GM23338 (cell line): Measurements from ENCODE around the gene ME3. TPM values are rescaled to one million over a fixed set of nuclear protein-coding genes. Genes with fewer than 3 reads are reported as not detected.

Source experiments
- ATAC-seq: fragments of 200-7000 bp; cut with Tn5 transposase; 3 replicates; pipeline ENCODE4 v1.9.1; 2020
- DNase-seq: peaks from one replicate; pipeline ENCODE4 v3.0.0-alpha.2; 2015; ENCODE audit warnings: low spot score
- H2AFZ ChIP-seq: fragments of 200-600 bp; sonication (generic); 2 replicates; pipeline ENCODE4 v1.8.0; 2016; ENCODE audit warnings: antibody characterized with exemption, mild to moderate bottlenecking, moderate library complexity
- H3F3A ChIP-seq: fragments of 200-600 bp; sonication (generic); replicated peaks from 2 replicates; pipeline ENCODE4 v1.8.0; 2017; ENCODE audit warnings: antibody characterized with exemption, mixed run types, low read depth
- H3K27ac ChIP-seq: fragments of 200-600 bp; sonication (generic); 2 replicates; pipeline ENCODE4 v1.6.1; 2016; ENCODE audit warnings: low read depth
- H3K27me3 ChIP-seq: fragments of 200-600 bp; sonication (generic); 2 replicates; pipeline ENCODE4 v1.8.0; 2016; ENCODE audit warnings: mild to moderate bottlenecking, mixed run types, moderate library complexity; ENCODE audit not compliant: insufficient read depth
- H3K36me3 ChIP-seq: fragments of 200-600 bp; sonication (generic); 2 replicates; pipeline ENCODE4 v1.8.0; 2016; ENCODE audit warnings: mild to moderate bottlenecking; ENCODE audit not compliant: insufficient read depth
- H3K4me1 ChIP-seq: fragments of 200-600 bp; sonication (generic); 2 replicates; pipeline ENCODE4 v1.8.0; 2016; ENCODE audit warnings: mild to moderate bottlenecking, moderate library complexity; ENCODE audit not compliant: insufficient read depth
- H3K4me2 ChIP-seq: fragments of 200-600 bp; sonication (generic); 2 replicates; pipeline ENCODE4 v1.7.1; 2017; ENCODE audit warnings: mixed run types
- H3K4me3 ChIP-seq: fragments of 200-600 bp; sonication (generic); 2 replicates; pipeline ENCODE4 v1.6.1; 2016; ENCODE audit warnings: mixed run types
- H3K79me2 ChIP-seq: fragments of 200-600 bp; sonication (generic); replicated peaks from 2 replicates; pipeline ENCODE4 v1.8.0; 2017; ENCODE audit warnings: mild to moderate bottlenecking; ENCODE audit not compliant: insufficient read depth
- H3K9me2 ChIP-seq: fragments of 200-600 bp; sonication (generic); 2 replicates; pipeline ENCODE4 v1.8.0; 2017; ENCODE audit not compliant: insufficient read depth
- H4K20me1 ChIP-seq: fragments of 200-600 bp; sonication (generic); replicated peaks from 2 replicates; pipeline ENCODE4 v1.8.0; 2017; ENCODE audit warnings: mild to moderate bottlenecking; ENCODE audit not compliant: insufficient read depth
- H3K27ac Mint-ChIP-seq: 2 replicates; pipeline ENCODE4 v1.8.0; 2020; ENCODE audit warnings: inconsistent platforms, mild to moderate bottlenecking, moderate library complexity, mixed read lengths
- H3K27me3 Mint-ChIP-seq: 3 replicates; pipeline ENCODE4 v1.8.0; 2022; ENCODE audit warnings: low read depth, mild to moderate bottlenecking, moderate library complexity, mixed read lengths, inconsistent platforms; ENCODE audit not compliant: insufficient read depth, poor library complexity
- H3K36me3 Mint-ChIP-seq: 3 replicates; pipeline ENCODE4 v1.8.0; 2021; ENCODE audit warnings: low read depth, mild to moderate bottlenecking, inconsistent platforms, moderate library complexity, mixed read lengths
- H3K4me1 Mint-ChIP-seq: 3 replicates; pipeline ENCODE4 v1.8.0; 2020; ENCODE audit warnings: mild to moderate bottlenecking, inconsistent platforms, mixed read lengths
- H3K4me3 Mint-ChIP-seq: 3 replicates; pipeline ENCODE4 v1.8.0; 2021; ENCODE audit warnings: moderate library complexity, mild to moderate bottlenecking, inconsistent platforms, mixed read lengths
- H3K9me3 Mint-ChIP-seq: 3 replicates; pipeline ENCODE4 v1.8.0; 2020; ENCODE audit warnings: moderate library complexity, mild to moderate bottlenecking, inconsistent platforms, mixed read lengths
- EZH2 ChIP-seq: fragments of 200-600 bp; sonication (generic); IDR thresholded peaks from one replicate; pipeline ENCODE4 v1.8.0; 2017; ENCODE audit warnings: antibody characterized with exemption, mild to moderate bottlenecking, low read depth; ENCODE audit not compliant: unreplicated experiment
- EZH2phosphoT487 ChIP-seq: fragments of 200-600 bp; sonication (generic); IDR thresholded peaks from one replicate; pipeline ENCODE4 v1.8.1; 2018; ENCODE audit warnings: antibody characterized with exemption; ENCODE audit not compliant: unreplicated experiment
- JUNB ChIP-seq: IDR thresholded peaks from one replicate; pipeline ENCODE4 v1.6.1; 2016; ENCODE audit warnings: antibody characterized with exemption; ENCODE audit not compliant: unreplicated experiment
- NANOG ChIP-seq: IDR thresholded peaks from 2 replicates; pipeline ENCODE4 v1.6.1; 2016; ENCODE audit warnings: antibody characterized with exemption, borderline replicate concordance
- POLR2AphosphoS5 ChIP-seq: IDR thresholded peaks from 2 replicates; pipeline ENCODE4 v1.6.1; 2016; ENCODE audit warnings: antibody characterized with exemption, low read depth
- STAT1 ChIP-seq: IDR thresholded peaks from one replicate; pipeline ENCODE4 v1.6.1; 2016; ENCODE audit warnings: antibody characterized with exemption; ENCODE audit not compliant: unreplicated experiment
- ZNF114 ChIP-seq: fragments of 250-450 bp; sonication (Bioruptor Pico); IDR thresholded peaks from 2 replicates; pipeline ENCODE4 v1.5.0; 2020; ENCODE audit warnings: mild to moderate bottlenecking, moderate library complexity
- ZNF331 ChIP-seq: fragments of 250-450 bp; sonication (Bioruptor Pico); IDR thresholded peaks from 2 replicates; pipeline ENCODE4 v1.5.0; 2020; ENCODE audit warnings: low read depth, mild to moderate bottlenecking, moderate library complexity
- polyA plus RNA-seq: library from polyadenylated mRNA; unstranded; fragments of >200 nt; fragmentation: Nextera tagmentation; extraction: Ambion mirVana; gene quantifications from 2 replicates; pipeline ENCODE4 v1.2.1, GENCODE V29; 2016
- total RNA-seq: library from RNA; depleted of rRNA; stranded (reverse); fragments of >200 nt; shearing (Covaris generic); gene quantifications from 2 replicates; pipeline ENCODE4 v1.2.3, GENCODE V29; 2014
- TF ChIP-seq, protein P1 (sequence below): fragments of 250-450 bp; sonication (Bioruptor Pico); IDR thresholded peaks from 2 replicates; pipeline ENCODE4 v1.5.0; 2020; ENCODE audit warnings: mild to moderate bottlenecking, moderate library complexity

Gene ME3
- total and polyA plus RNA-seq, 2 experiments from 2014 or later: 1.3 to 4.0 TPM

DNA sequence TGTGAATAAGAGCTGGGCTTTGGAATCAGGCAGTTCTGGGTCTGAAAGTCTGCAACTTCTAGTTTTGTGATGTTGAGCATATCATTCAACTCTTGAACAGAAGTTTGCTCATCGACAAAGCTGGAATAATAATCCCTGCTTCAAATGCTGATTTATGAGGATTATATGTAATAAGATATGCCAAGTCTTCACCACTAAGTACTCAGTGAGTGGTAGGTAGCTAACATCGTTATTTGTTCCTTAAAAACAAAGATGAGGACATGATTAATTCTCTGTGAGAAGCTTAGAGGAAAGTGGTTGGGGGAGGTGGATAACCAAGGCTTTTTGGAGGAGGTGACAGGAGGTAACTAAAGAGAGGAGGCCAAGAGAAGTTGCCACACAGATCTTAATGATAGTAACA, 96.5 kb downstream of the ME3 start:
- no peaks in the 10 kb centered on the region for H3K9me3 Mint-ChIP-seq
- no peak for DNase-seq
- no peak overlapping the region for H3K27ac Mint-ChIP-seq
- no peak overlapping the region for H3K27ac ChIP-seq
- H3K4me1 ChIP-seq: no peaks in the 10 kb centered on the region
- H3K4me3 ChIP-seq: no peak overlapping the region
- no peaks in the 10 kb centered on the region for H3K36me3 Mint-ChIP-seq
- H3K27me3 Mint-ChIP-seq: peaks cover 5% of the 10 kb centered on the region
- no peaks in the 10 kb centered on the region for H3K27me3 ChIP-seq
- no peak for ATAC-seq
- H3K36me3 ChIP-seq: no peaks in the 10 kb centered on the region
- H3K4me3 Mint-ChIP-seq: no peak overlapping the region
- no peaks in the 10 kb centered on the region for H3K9me2 ChIP-seq
- H2AFZ ChIP-seq: no peak overlapping the region
- H3K4me1 Mint-ChIP-seq: peaks cover 4% of the 10 kb centered on the region; the same call in 2 of the 3 replicates
- H4K20me1 ChIP-seq: no peaks in the 10 kb centered on the region
- no peaks in the 10 kb centered on the region for H3F3A ChIP-seq
- no peak for TF ChIP-seq JUNB
- TF ChIP-seq, protein P1, sequence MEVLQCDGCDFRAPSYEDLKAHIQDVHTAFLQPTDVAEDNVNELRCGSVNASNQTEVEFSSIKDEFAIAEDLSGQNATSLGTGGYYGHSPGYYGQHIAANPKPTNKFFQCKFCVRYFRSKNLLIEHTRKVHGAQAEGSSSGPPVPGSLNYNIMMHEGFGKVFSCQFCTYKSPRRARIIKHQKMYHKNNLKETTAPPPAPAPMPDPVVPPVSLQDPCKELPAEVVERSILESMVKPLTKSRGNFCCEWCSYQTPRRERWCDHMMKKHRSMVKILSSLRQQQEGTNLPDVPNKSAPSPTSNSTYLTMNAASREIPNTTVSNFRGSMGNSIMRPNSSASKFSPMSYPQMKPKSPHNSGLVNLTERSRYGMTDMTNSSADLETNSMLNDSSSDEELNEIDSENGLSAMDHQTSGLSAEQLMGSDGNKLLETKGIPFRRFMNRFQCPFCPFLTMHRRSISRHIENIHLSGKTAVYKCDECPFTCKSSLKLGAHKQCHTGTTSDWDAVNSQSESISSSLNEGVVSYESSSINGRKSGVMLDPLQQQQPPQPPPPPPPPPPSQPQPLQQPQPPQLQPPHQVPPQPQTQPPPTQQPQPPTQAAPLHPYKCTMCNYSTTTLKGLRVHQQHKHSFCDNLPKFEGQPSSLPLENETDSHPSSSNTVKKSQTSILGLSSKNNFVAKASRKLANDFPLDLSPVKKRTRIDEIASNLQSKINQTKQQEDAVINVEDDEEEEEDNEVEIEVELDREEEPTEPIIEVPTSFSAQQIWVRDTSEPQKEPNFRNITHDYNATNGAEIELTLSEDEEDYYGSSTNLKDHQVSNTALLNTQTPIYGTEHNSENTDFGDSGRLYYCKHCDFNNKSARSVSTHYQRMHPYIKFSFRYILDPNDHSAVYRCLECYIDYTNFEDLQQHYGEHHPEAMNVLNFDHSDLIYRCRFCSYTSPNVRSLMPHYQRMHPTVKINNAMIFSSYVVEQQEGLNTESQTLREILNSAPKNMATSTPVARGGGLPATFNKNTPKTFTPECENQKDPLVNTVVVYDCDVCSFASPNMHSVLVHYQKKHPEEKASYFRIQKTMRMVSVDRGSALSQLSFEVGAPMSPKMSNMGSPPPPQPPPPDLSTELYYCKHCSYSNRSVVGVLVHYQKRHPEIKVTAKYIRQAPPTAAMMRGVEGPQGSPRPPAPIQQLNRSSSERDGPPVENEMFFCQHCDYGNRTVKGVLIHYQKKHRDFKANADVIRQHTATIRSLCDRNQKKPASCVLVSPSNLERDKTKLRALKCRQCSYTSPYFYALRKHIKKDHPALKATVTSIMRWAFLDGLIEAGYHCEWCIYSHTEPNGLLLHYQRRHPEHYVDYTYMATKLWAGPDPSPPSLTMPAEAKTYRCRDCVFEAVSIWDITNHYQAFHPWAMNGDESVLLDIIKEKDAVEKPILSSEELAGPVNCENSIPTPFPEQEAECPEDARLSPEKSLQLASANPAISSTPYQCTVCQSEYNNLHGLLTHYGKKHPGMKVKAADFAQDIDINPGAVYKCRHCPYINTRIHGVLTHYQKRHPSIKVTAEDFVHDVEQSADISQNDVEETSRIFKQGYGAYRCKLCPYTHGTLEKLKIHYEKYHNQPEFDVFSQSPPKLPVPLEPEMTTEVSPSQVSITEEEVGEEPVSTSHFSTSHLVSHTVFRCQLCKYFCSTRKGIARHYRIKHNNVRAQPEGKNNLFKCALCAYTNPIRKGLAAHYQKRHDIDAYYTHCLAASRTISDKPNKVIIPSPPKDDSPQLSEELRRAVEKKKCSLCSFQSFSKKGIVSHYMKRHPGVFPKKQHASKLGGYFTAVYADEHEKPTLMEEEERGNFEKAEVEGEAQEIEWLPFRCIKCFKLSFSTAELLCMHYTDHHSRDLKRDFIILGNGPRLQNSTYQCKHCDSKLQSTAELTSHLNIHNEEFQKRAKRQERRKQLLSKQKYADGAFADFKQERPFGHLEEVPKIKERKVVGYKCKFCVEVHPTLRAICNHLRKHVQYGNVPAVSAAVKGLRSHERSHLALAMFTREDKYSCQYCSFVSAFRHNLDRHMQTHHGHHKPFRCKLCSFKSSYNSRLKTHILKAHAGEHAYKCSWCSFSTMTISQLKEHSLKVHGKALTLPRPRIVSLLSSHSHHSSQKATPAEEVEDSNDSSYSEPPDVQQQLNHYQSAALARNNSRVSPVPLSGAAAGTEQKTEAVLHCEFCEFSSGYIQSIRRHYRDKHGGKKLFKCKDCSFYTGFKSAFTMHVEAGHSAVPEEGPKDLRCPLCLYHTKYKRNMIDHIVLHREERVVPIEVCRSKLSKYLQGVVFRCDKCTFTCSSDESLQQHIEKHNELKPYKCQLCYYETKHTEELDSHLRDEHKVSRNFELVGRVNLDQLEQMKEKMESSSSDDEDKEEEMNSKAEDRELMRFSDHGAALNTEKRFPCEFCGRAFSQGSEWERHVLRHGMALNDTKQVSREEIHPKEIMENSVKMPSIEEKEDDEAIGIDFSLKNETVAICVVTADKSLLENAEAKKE: no peak
- TF ChIP-seq ZNF331 (CRISPR knock-in tag): no peak
- TF ChIP-seq NANOG: no peak
- TF ChIP-seq STAT1: no peak
- TF ChIP-seq POLR2AphosphoS5: no peak
- no peak for TF ChIP-seq EZH2
- TF ChIP-seq ZNF114 (CRISPR knock-in tag): no peak
- no peak for TF ChIP-seq EZH2phosphoT487
- H3K79me2 ChIP-seq: no peaks in the 10 kb centered on the region
- no peak overlapping the region for H3K4me2 ChIP-seq
